Heart left ventricle (tissue), 13 donors: ENCODE results near the gene FAM20B.

Source experiments
- CTCF ChIP-seq, 12 donors: fragments of 200-600 bp; sonication (generic) in 4 of 12; IDR thresholded peaks; one replicate each; pipeline versions ENCODE4 v1.5.0 to v1.8.0; 2018 to 2022; ENCODE audit warnings: antibody characterized with exemption in 12 of 12, mild to moderate bottlenecking in 5 of 12
- POLR2A ChIP-seq, 2 donors: fragments of 450-650 bp; IDR thresholded peaks; one replicate each; pipeline ENCODE4 v1.6.1; 2017; ENCODE audit warnings: antibody characterized with exemption in 2 of 2, mild to moderate bottlenecking in 2 of 2, moderate library complexity in 2 of 2
- donor health status: ischemic (EF 13 %, LVEDD 7.1; RV severe dilation, severe dysfunction).
- donor health status: DM: no; HTN: yes; CAD: no.
- donor health status: DM: no; HTN: no; CAD: no.
- donor health status: ischemic (EF 25% LVEDD 6.9; RV normal size, moderate dysfunction).
- donor health status: ischemic (EF 25% LVEDD 5.7; RV mildly dilated, moderate dysfunction).
- donor health status: ischemic (EF 35%, LVEDD 5.7; RV mildly dilated, moderate dysfunction).
- donor health status: nonischemic (EF 11% LVEDD 7.7; RV severe dilation, severe dysfunction).
- donor health status: DM: yes; HTN: yes; CAD: no.
- donor health status: PGD.
- donor health status: ischemic (EF 29% LVEDD 5.4; RV normal size, mild dysfunction).
- donor health status: nonischemic (EF 23%, LVEDD 6.1; RV moderate dilation, normal function).

GRCh38 chr1:179087665-179088064, 62.0 kb downstream of the FAM20B start:
- TF ChIP-seq CTCF (IDR thresholded peaks at IDR 0.05), result no peak
- no peak for TF ChIP-seq POLR2A (IDR thresholded peaks at IDR 0.05)
